Astrocyte of the spinal cord (primary cell): ENCODE measurements around the gene MB21D2.
A peak's percentile ranks its signal among the peaks of the same experiment; 100 is the strongest.

Experiments used
- DNase-seq: peaks from one replicate; pipeline ENCODE4 v3.0.0; 2011; ENCODE audit warnings: low read depth, low spot score
- H3K4me3 ChIP-seq: 2 replicates; pipeline ENCODE4 v1.5.1; 2011; ENCODE audit warnings: low read depth, mild to moderate bottlenecking, low read length, moderate library complexity
- CTCF ChIP-seq: IDR thresholded peaks from 2 replicates; pipeline ENCODE4 v1.5.1; 2012; ENCODE audit warnings: low read depth, mild to moderate bottlenecking, low read length, inconsistent platforms
- in situ Hi-C: cut with HindIII; loops from 2 replicates; pipeline ENCODE4 v1.10.0; 2017; ENCODE audit warnings: low sequenced_read_pairs

Gene MB21D2

GRCh38 chr3:192869131-192870031, 48.3 kb downstream of the MB21D2 start:
- H3K4me3 ChIP-seq: no peak overlapping the region
- DNase-seq: peak; percentile 62
- no peak for TF ChIP-seq CTCF
- in situ Hi-C loops: no loop called here

GRCh38 chr3:192867645-192868044, 50.0 kb downstream of the MB21D2 start:
- no peak for DNase-seq
- TF ChIP-seq CTCF: no peak
- in situ Hi-C loops: no loop called here
- no peak overlapping the region for H3K4me3 ChIP-seq

GRCh38 chr3:192866804-192867203, 50.9 kb downstream of the MB21D2 start:
- in situ Hi-C loops: no loop called here
- TF ChIP-seq CTCF: no peak
- no peak overlapping the region for H3K4me3 ChIP-seq
- DNase-seq: no peak

- DNase-seq: no peak
- H3K4me3 ChIP-seq: no peak overlapping the region
- no peak for TF ChIP-seq CTCF
- in situ Hi-C loops: no loop called here
Observed at GRCh38 chr3:192864941-192865340, 52.7 kb downstream of the MB21D2 start.

GRCh38 chr3:192863091-192863420, 54.6 kb downstream of the MB21D2 start:
- no peak for TF ChIP-seq CTCF
- no peak for DNase-seq
- H3K4me3 ChIP-seq: no peak overlapping the region
- in situ Hi-C loops: no loop called here

- in situ Hi-C loops: no loop called here
- no peak for DNase-seq
- TF ChIP-seq CTCF: no peak
- H3K4me3 ChIP-seq: no peak overlapping the region
Observed at GRCh38 chr3:192862408-192863090, 55.1 kb downstream of the MB21D2 start.
